A549 (cell line): Measurements from ENCODE around the gene PPM1L. TPM values are rescaled to one million over a fixed set of nuclear protein-coding genes. Genes with fewer than 3 reads are reported as not detected.
"Not testable (repeated sequence)": the region's sequence is repeated elsewhere in the genome, so short reads cannot be mapped to it uniquely, and the experiment has no call there.

Source experiments
- ATAC-seq, 2 experiments: fragments of 200-7000 bp in 1 of 2; fragments of >200 bp in 1 of 2; cut with Nextera tagmentation in 1 of 2; cut with Tn5 transposase in 1 of 2; 3 replicates each; pipeline versions ENCODE4 v1.8.0 to v1.9.1; 2018 to 2020; ENCODE audit warnings: mild to moderate bottlenecking in 1 of 2, moderate library complexity in 1 of 2
- CTCF ChIA-PET: fragments of 300-600 bp; sonication (Branson Sonifier 250); formaldehyde crosslinking; extraction: SDS; loops from one replicate; lab custom pipeline; 2021; ENCODE audit warnings: antibody characterized with exemption, inconsistent platforms; lab: Yijun Ruan, JAX
- POLR2A ChIA-PET: fragments of 350-600 bp; formaldehyde crosslinking; extraction: SDS; loops from one replicate; lab custom pipeline; 2021; ENCODE audit warnings: antibody characterized with exemption, inconsistent platforms; lab: Yijun Ruan, JAX
- DNase-seq, 2 experiments: peaks; one replicate each; pipeline versions ENCODE4 v3.0.0 to v3.0.0-alpha.2; 2011 to 2016; ENCODE audit warnings: low read depth in 1 of 2, low spot score in 1 of 2
- FAIRE-seq: peaks from 2 replicates; lab custom pipeline; 2011; peaks lifted over from hg19 to GRCh38; lab: Jason Lieb, UNC
- H3K27ac ChIP-seq, 2 experiments: fragments of >200 bp; sonication (Bioruptor Twin); formaldehyde crosslinking; 3 replicates each; pipeline ENCODE4 v1.5.1; 2016 to 2017
- H3K4me1 ChIP-seq: fragments of >200 bp; sonication (Bioruptor Twin); formaldehyde crosslinking; 3 replicates; pipeline ENCODE4 v1.6.1; 2016
- H3K4me2 ChIP-seq: fragments of >200 bp; sonication (Bioruptor Twin); formaldehyde crosslinking; 3 replicates; pipeline ENCODE4 v1.6.1; 2016
- H3K4me3 ChIP-seq: fragments of >200 bp; sonication (Bioruptor Twin); formaldehyde crosslinking; 3 replicates; pipeline ENCODE4 v1.5.1; 2016
- H3K9me3 ChIP-seq: fragments of >200 bp; sonication (Bioruptor Twin); formaldehyde crosslinking; 3 replicates; pipeline ENCODE4 v1.6.1; 2016
- BCL3 ChIP-seq: fragments of >200 bp; sonication (Bioruptor Twin); formaldehyde crosslinking; IDR thresholded peaks from 3 replicates; pipeline ENCODE4 v1.6.1; 2016
- BHLHE40 ChIP-seq: IDR thresholded peaks from 2 replicates; pipeline ENCODE4 v1.6.1; 2012; ENCODE audit warnings: low read depth, low read length, inconsistent platforms
- CHD2 ChIP-seq: fragments of 150-350 bp; IDR thresholded peaks from 2 replicates; pipeline ENCODE4 v1.6.1; 2014; ENCODE audit warnings: low read length; ENCODE audit not compliant: partially characterized antibody
- CHD4 ChIP-seq: fragments of 200-600 bp; sonication (generic); IDR thresholded peaks from 2 replicates; pipeline ENCODE4 v1.6.1; 2016; ENCODE audit warnings: antibody characterized with exemption, mild to moderate bottlenecking, borderline replicate concordance
- CTCF ChIP-seq: fragments of >200 bp; sonication (Bioruptor Twin); formaldehyde crosslinking; IDR thresholded peaks from 3 replicates; pipeline ENCODE4 v1.5.1; 2016
- EHF ChIP-seq: fragments of 250-450 bp; sonication (Bioruptor Pico); IDR thresholded peaks from 2 replicates; pipeline ENCODE4 v1.5.0; 2020; ENCODE audit warnings: mild to moderate bottlenecking
- EHMT2 ChIP-seq: fragments of 200-600 bp; sonication (generic); IDR thresholded peaks from 2 replicates; pipeline ENCODE4 v1.6.1; 2016; ENCODE audit warnings: antibody characterized with exemption, low read depth, mild to moderate bottlenecking, moderate library complexity
- ESRRA ChIP-seq: fragments of 150-350 bp; IDR thresholded peaks from 2 replicates; pipeline ENCODE4 v1.6.1; 2014; ENCODE audit warnings: mild to moderate bottlenecking, low read length, borderline replicate concordance
- FOSL2 ChIP-seq, 2 experiments: fragments of 450-650 bp in 1 of 2; fragments of >200 bp in 1 of 2; sonication (Bioruptor Twin) in 1 of 2; formaldehyde crosslinking; IDR thresholded peaks; 2 replicates each; pipeline versions ENCODE4 v1.5.0 to v1.6.1; 2016 to 2020; ENCODE audit warnings: mild to moderate bottlenecking in 1 of 2, moderate library complexity in 1 of 2
- FOXS1 ChIP-seq: fragments of 250-450 bp; sonication (Bioruptor Pico); IDR thresholded peaks from 2 replicates; pipeline ENCODE4 v1.5.0; 2020; ENCODE audit warnings: mild to moderate bottlenecking, moderate library complexity
- HES2 ChIP-seq: fragments of >200 bp; sonication (Bioruptor Twin); formaldehyde crosslinking; IDR thresholded peaks from 2 replicates; pipeline ENCODE4 v1.6.1; 2016
- JUN ChIP-seq, 2 experiments: fragments of >200 bp; sonication (Bioruptor Twin); formaldehyde crosslinking; IDR thresholded peaks; 2 replicates in 1 of 2; 3 replicates in 1 of 2; pipeline ENCODE4 v1.6.1; 2016 to 2017
- JUNB ChIP-seq: fragments of >200 bp; sonication (Bioruptor Twin); formaldehyde crosslinking; IDR thresholded peaks from 2 replicates; pipeline ENCODE4 v1.6.1; 2016
- KDM5A ChIP-seq: fragments of 200-600 bp; sonication (generic); IDR thresholded peaks from 2 replicates; pipeline ENCODE4 v1.6.1; 2016; ENCODE audit warnings: antibody characterized with exemption, mild to moderate bottlenecking
- MAFK ChIP-seq: fragments of 450-650 bp; IDR thresholded peaks from 2 replicates; pipeline ENCODE4 v1.6.1; 2014; ENCODE audit not compliant: partially characterized antibody
- MAZ ChIP-seq: fragments of 150-350 bp; IDR thresholded peaks from 2 replicates; pipeline ENCODE4 v1.6.1; 2014; ENCODE audit warnings: antibody characterized with exemption, low read depth, low read length, borderline replicate concordance
- MYC ChIP-seq: IDR thresholded peaks from 2 replicates; pipeline ENCODE4 v1.6.1; 2012; ENCODE audit warnings: mild to moderate bottlenecking, inconsistent platforms, low read length, improper control_type of control experiment, borderline replicate concordance
- NFE2L2 ChIP-seq: fragments of 150-350 bp; conservative IDR thresholded peaks from 2 replicates; pipeline ENCODE4 v1.6.1; 2014; ENCODE audit warnings: low read length
- NPAS2 ChIP-seq: fragments of 250-450 bp; sonication (Bioruptor Pico); IDR thresholded peaks from 2 replicates; pipeline ENCODE4 v1.8.0; 2022; ENCODE audit warnings: mild to moderate bottlenecking, moderate library complexity, borderline replicate concordance
- RAD21 ChIP-seq, 2 experiments: fragments of >200 bp in 1 of 2; sonication (Bioruptor Twin) in 1 of 2; formaldehyde crosslinking in 1 of 2; IDR thresholded peaks in 1 of 2; conservative IDR thresholded peaks in 1 of 2; 2 replicates in 1 of 2; 3 replicates in 1 of 2; pipeline ENCODE4 v1.6.1; 2012 to 2018; ENCODE audit warnings: inconsistent platforms in 1 of 2
- RARB ChIP-seq: fragments of 250-450 bp; sonication (Bioruptor Pico); IDR thresholded peaks from 2 replicates; pipeline ENCODE4 v1.8.0; 2021; ENCODE audit warnings: mild to moderate bottlenecking, moderate library complexity
- RCOR1 ChIP-seq: fragments of 150-350 bp; IDR thresholded peaks from 2 replicates; pipeline ENCODE4 v1.6.1; 2014; ENCODE audit warnings: antibody characterized with exemption, low read length, low read depth
- RNF2 ChIP-seq: fragments of 200-600 bp; sonication (generic); IDR thresholded peaks from 2 replicates; pipeline ENCODE4 v1.6.1; 2016; ENCODE audit warnings: low read depth, mild to moderate bottlenecking, antibody characterized with exemption, moderate library complexity, borderline replicate concordance
- TFCP2L1 ChIP-seq: fragments of 250-450 bp; sonication (Bioruptor Pico); IDR thresholded peaks from 2 replicates; pipeline ENCODE4 v1.5.0; 2021; ENCODE audit warnings: mild to moderate bottlenecking
- WGBS: methylation state at CpG from one replicate; pipeline ENCODE4 v1.1.6; 2017; ENCODE audit errors: missing lambda C conversion rate; 5-methylcytosine and 5-hydroxymethylcytosine counted together
- polyA plus RNA-seq, 4 experiments: library from polyadenylated mRNA; depleted of rRNA in 3 of 4; stranded (reverse); fragments of >200 nt; fragmentation: RNase III in 1 of 4; extraction: RNeasy Plus Mini Kit Qiagen cat#74134 plus additional on column Dnase treatment in 1 of 4; gene quantifications; 2 replicates in 3 of 4; 3 replicates in 1 of 4; pipeline ENCODE4 v1.2.3, GENCODE V29; 2011 to 2017
- TF ChIP-seq, protein P1 (sequence below): fragments of 250-450 bp; sonication (Bioruptor Pico); IDR thresholded peaks from 2 replicates; pipeline ENCODE4 v1.5.0; 2021; ENCODE audit warnings: mild to moderate bottlenecking, moderate library complexity, borderline replicate concordance
- TF ChIP-seq, protein P2 (sequence below): IDR thresholded peaks from 2 replicates; pipeline ENCODE4 v1.6.1; 2012; ENCODE audit warnings: low read depth, borderline replicate concordance

PPM1L gene
- polyA plus RNA-seq, 2 of the 4 experiments (the other 2 are of a cell fraction), result 0.27 to 0.45 TPM

DNA sequence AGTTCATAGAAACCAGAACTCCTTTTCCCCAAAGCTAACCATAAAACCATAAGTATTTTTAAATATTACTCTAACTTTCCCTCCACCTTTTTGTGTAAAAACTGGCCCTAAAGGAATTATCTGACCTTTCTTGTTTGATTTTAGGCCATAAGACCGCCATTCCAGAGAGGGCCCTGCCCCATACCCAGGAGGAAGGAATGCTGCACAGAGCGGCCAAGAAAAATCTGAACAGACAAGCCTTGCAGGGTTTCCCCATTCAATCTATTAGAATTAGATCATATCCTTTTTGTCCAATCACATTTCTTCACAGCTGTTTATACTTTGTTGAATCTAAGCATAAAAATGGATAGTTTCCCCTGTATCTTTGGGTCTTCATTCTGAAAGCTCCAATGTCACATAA, 252.1 kb downstream of the PPM1L start:
- no peak overlapping the region for H3K4me3 ChIP-seq
- TF ChIP-seq KDM5A, result no peak
- no peak for TF ChIP-seq MYC
- TF ChIP-seq CTCF, result no peak
- no peak for TF ChIP-seq BCL3
- TF ChIP-seq JUN (IDR thresholded peaks at IDR 0.05), result no peak
- no peak for TF ChIP-seq FOSL2 (IDR thresholded peaks at IDR 0.05)
- TF ChIP-seq FOSL2 (CRISPR knock-in tag; IDR thresholded peaks at IDR 0.05), result no peak
- no peak for TF ChIP-seq CHD2
- TF ChIP-seq RARB (CRISPR knock-in tag), result no peak
- TF ChIP-seq MAFK, result no peak
- no peak for TF ChIP-seq EHMT2
- no peak for TF ChIP-seq ESRRA
- no peak for TF ChIP-seq EHF (CRISPR knock-in tag)
- TF ChIP-seq RCOR1, result no peak
- no peak for TF ChIP-seq CHD4
- no peak for TF ChIP-seq NFE2L2
- no peak for TF ChIP-seq JUNB
- no peak for TF ChIP-seq NPAS2
- TF ChIP-seq FOXS1 (CRISPR knock-in tag), result no peak
- WGBS, result 34% methylated on average over 2 of the region's 2 CpGs
- no peak overlapping the region for H3K27ac ChIP-seq
- DNase-seq (no peak), FAIRE-seq (no peak), ATAC-seq (no peak)
- ChIA-PET CTCF (interaction anchor here (0.9 kb wide), 1 partner anchor 10 kb away, joined by 4 read pairs; no protein-coding TSS in a partner anchor), POLR2A (no interaction called here)
- no peaks in the 10 kb centered on the region for H3K9me3 ChIP-seq
- no peaks in the 10 kb centered on the region for H3K4me1 ChIP-seq
- no peak overlapping the region for H3K4me2 ChIP-seq

GRCh38 chr3:161010151-161010550, 254.1 kb downstream of the PPM1L start:
- CTCF ChIA-PET, H3K27ac ChIP-seq, POLR2A ChIA-PET: not testable (repeated sequence)

GRCh38 chr3:161014843-161015749, 259.1 kb downstream of the PPM1L start:
- H3K4me1 ChIP-seq, result no peaks in the 10 kb centered on the region
- no peak overlapping the region for H3K27ac ChIP-seq
- POLR2A ChIA-PET, result no interaction called here
- FAIRE-seq, result no peak
- DNase-seq, result no peak
- no peak overlapping the region for H3K4me2 ChIP-seq
- no peaks in the 10 kb centered on the region for H3K9me3 ChIP-seq
- WGBS, result 31% methylated on average over 4 of the region's 4 CpGs
- no peak for ATAC-seq
- H3K4me3 ChIP-seq, result no peak overlapping the region
- CTCF ChIA-PET, result no interaction called here
- TF ChIP-seq RAD21 (conservative IDR thresholded peaks at IDR 0.05 in 1 of 2, IDR thresholded peaks at IDR 0.05 in 1 of 2) (no peak), RNF2 (no peak), HES2 (no peak), MAZ (no peak), BHLHE40 (no peak), EHMT2 (no peak), CHD4 (no peak), CHD2 (no peak), TFCP2L1 (CRISPR knock-in tag) (no peak)
- TF ChIP-seq, protein P1, sequence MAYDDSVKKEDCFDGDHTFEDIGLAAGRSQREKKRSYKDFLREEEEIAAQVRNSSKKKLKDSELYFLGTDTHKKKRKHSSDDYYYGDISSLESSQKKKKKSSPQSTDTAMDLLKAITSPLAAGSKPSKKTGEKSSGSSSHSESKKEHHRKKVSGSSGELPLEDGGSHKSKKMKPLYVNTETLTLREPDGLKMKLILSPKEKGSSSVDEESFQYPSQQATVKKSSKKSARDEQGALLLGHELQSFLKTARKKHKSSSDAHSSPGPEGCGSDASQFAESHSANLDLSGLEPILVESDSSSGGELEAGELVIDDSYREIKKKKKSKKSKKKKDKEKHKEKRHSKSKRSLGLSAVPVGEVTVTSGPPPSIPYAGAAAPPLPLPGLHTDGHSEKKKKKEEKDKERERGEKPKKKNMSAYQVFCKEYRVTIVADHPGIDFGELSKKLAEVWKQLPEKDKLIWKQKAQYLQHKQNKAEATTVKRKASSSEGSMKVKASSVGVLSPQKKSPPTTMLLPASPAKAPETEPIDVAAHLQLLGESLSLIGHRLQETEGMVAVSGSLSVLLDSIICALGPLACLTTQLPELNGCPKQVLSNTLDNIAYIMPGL, result no peak
- TF ChIP-seq, protein P2, sequence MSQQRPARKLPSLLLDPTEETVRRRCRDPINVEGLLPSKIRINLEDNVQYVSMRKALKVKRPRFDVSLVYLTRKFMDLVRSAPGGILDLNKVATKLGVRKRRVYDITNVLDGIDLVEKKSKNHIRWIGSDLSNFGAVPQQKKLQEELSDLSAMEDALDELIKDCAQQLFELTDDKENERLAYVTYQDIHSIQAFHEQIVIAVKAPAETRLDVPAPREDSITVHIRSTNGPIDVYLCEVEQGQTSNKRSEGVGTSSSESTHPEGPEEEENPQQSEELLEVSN, result no peak

More at GRCh38 chr3:161010151-161010550, 254.1 kb downstream of the PPM1L start:
- not testable (repeated sequence) for ATAC-seq, H3K4me3 ChIP-seq, H3K4me2 ChIP-seq, H3K4me1 ChIP-seq, FAIRE-seq, DNase-seq, H3K9me3 ChIP-seq
- WGBS, result 32% methylated on average over 2 of the region's 2 CpGs
